B cell (primary cell): Measurements from ENCODE around the gene CENPP. TPM values are rescaled to one million over a fixed set of nuclear protein-coding genes. Genes with fewer than 3 reads are reported as not detected.

Source experiments
- ATAC-seq: fragments of 200-7000 bp; cut with Tn5 transposase; one replicate; pipeline ENCODE4 v1.10.0; 2021; ENCODE audit warnings: low read depth, mild to moderate bottlenecking, moderate number of reproducible peaks, moderate library complexity
- CTCF ChIA-PET: fragments of 350-600 bp; sonication (Branson Sonifier 250); formaldehyde crosslinking; loops from one replicate; lab custom pipeline; 2021; ENCODE audit warnings: antibody characterized with exemption, inconsistent platforms; lab: Charles Lee
- POLR2A ChIA-PET: fragments of 350-600 bp; sonication (Branson Sonifier 250); formaldehyde crosslinking; loops from one replicate; lab custom pipeline; 2021; ENCODE audit warnings: antibody characterized with exemption; lab: Charles Lee
- DNase-seq: peaks from one replicate; pipeline ENCODE4 v3.0.0; 2013
- H2AFZ ChIP-seq: 2 replicates; pipeline ENCODE4 v1.6.1; 2012; ENCODE audit warnings: mild to moderate bottlenecking, low read depth, low read length; ENCODE audit not compliant: insufficient read depth, poor library complexity, severe bottlenecking
- H3K27ac ChIP-seq, 2 donors: 1 replicate in 1 of 2; 2 replicates in 1 of 2; pipeline ENCODE4 v1.5.1; 2012 to 2013; ENCODE audit warnings: low read length in 2 of 2, mild to moderate bottlenecking in 2 of 2, moderate library complexity in 1 of 2
- H3K27me3 ChIP-seq, 4 experiments: fragments of 200-600 bp in 1 of 4; sonication (generic) in 1 of 4; replicated peaks in 1 of 4; 1 replicate in 2 of 4; 2 replicates in 2 of 4; pipeline versions ENCODE4 v1.6.1 to v1.7.0; 2013 to 2016; ENCODE audit warnings: low read length in 3 of 4, mild to moderate bottlenecking in 2 of 4, mixed read lengths in 1 of 4, moderate library complexity in 1 of 4; ENCODE audit not compliant: insufficient read depth in 4 of 4, control insufficient read depth in 3 of 4; ENCODE audit errors: control extremely low read depth in 1 of 4
- H3K36me3 ChIP-seq, 2 experiments: replicated peaks in 1 of 2; 1 replicate in 1 of 2; 2 replicates in 1 of 2; pipeline versions ENCODE4 v1.6.1 to v1.7.1; 2013; ENCODE audit warnings: low read length in 1 of 2; ENCODE audit not compliant: insufficient read depth in 2 of 2, control insufficient read depth in 1 of 2; ENCODE audit errors: control extremely low read depth in 1 of 2, extremely low read depth in 1 of 2
- H3K4me1 ChIP-seq, 2 donors: fragments of 200-600 bp in 1 of 2; sonication (generic) in 1 of 2; 1 replicate in 1 of 2; 2 replicates in 1 of 2; pipeline versions ENCODE4 v1.5.1 to v1.6.1; 2013 to 2017; ENCODE audit warnings: low read length in 2 of 2; ENCODE audit not compliant: control insufficient read depth in 2 of 2, insufficient read depth in 2 of 2
- H3K4me2 ChIP-seq: replicated peaks from 2 replicates; pipeline ENCODE3; 2012; ENCODE audit warnings: mild to moderate bottlenecking, low read depth, low read length; ENCODE audit not compliant: poor library complexity, severe bottlenecking
- H3K4me3 ChIP-seq, 5 experiments: fragments of 200-600 bp in 1 of 5; sonication (generic) in 1 of 5; 1 replicate in 3 of 5; 2 replicates in 2 of 5; pipeline versions ENCODE4 v1.5.1 to v1.7.0; 2011 to 2016; ENCODE audit warnings: low read length in 4 of 5, mild to moderate bottlenecking in 4 of 5, low read depth in 2 of 5, control low read depth in 1 of 5, moderate library complexity in 1 of 5; ENCODE audit not compliant: insufficient read depth in 1 of 5; ENCODE audit errors: control extremely low read depth in 1 of 5, extremely low read depth in 1 of 5
- H3K79me2 ChIP-seq: fragments of 200-600 bp; sonication (generic); one replicate; pipeline ENCODE4 v1.6.0; 2016; ENCODE audit warnings: low read length; ENCODE audit not compliant: control insufficient read depth, insufficient read depth
- H3K9ac ChIP-seq: fragments of 200-600 bp; sonication (generic); 2 replicates; pipeline ENCODE4 v1.6.1; 2017; ENCODE audit warnings: mild to moderate bottlenecking, low read length, moderate library complexity
- H3K9me3 ChIP-seq, 3 donors: one replicate each; pipeline versions ENCODE4 v1.6.1 to v1.7.1; 2013; ENCODE audit warnings: low read length in 2 of 3; ENCODE audit not compliant: control insufficient read depth in 2 of 3, insufficient read depth in 1 of 3; ENCODE audit errors: control extremely low read depth in 1 of 3
- H4K20me1 ChIP-seq: 2 replicates; pipeline ENCODE4 v1.6.0; 2012; ENCODE audit warnings: mild to moderate bottlenecking, low read length; ENCODE audit not compliant: insufficient read depth, control insufficient read depth, poor library complexity, severe bottlenecking
- H3K27ac Mint-ChIP-seq: one replicate; pipeline ENCODE4 v1.8.0; 2021; ENCODE audit warnings: mixed read lengths
- H3K27me3 Mint-ChIP-seq: one replicate; pipeline ENCODE4 v1.8.0; 2021; ENCODE audit warnings: mixed read lengths
- H3K4me1 Mint-ChIP-seq: one replicate; pipeline ENCODE4 v1.8.0; 2021; ENCODE audit warnings: mixed read lengths
- H3K4me3 Mint-ChIP-seq: one replicate; pipeline ENCODE4 v1.8.0; 2021; ENCODE audit warnings: mixed read lengths
- H3K9me3 Mint-ChIP-seq: one replicate; pipeline ENCODE4 v1.8.0; 2022; ENCODE audit warnings: mixed read lengths; ENCODE audit not compliant: insufficient read depth
- EZH2 ChIP-seq: IDR thresholded peaks from 2 replicates; pipeline ENCODE4 v1.6.1; 2012; ENCODE audit warnings: borderline replicate concordance, low read depth, mild to moderate bottlenecking, moderate library complexity, low read length; ENCODE audit not compliant: insufficient read depth, poor library complexity, severe bottlenecking
- WGBS: methylation state at CpG from one replicate; pipeline ENCODE4 v1.1.5; 2013; ENCODE audit warnings: missing lambda C conversion rate; ENCODE audit not compliant: insufficient coverage; 5-methylcytosine and 5-hydroxymethylcytosine counted together
- intact Hi-C: fragments of 100-400 bp; cut with micrococcal nuclease; formaldehyde crosslinking; loops from one replicate; pipeline ENCODE4 v1.10.0; 2022
- polyA plus RNA-seq: library from polyadenylated mRNA; depleted of rRNA; stranded (reverse); fragments of >200 nt; gene quantifications from 2 replicates; pipeline ENCODE4 v1.2.3, GENCODE V29; 2012
- total RNA-seq, 2 donors: library from RNA; stranded (reverse); fragments of 120-200 nt in 1 of 2; gene quantifications; 1 replicate in 1 of 2; 2 replicates in 1 of 2; pipeline versions ENCODE4 v1.2.3 to v1.2.4, GENCODE V29; 2013 to 2022
- TF ChIP-seq, protein P1 (sequence below): fragments of 200-600 bp; IDR thresholded peaks from one replicate; pipeline ENCODE4 v1.8.0; 2022; ENCODE audit warnings: antibody characterized with exemption, mild to moderate bottlenecking

Gene CENPP
- total and polyA plus RNA-seq, 2 donors (not counting 1 experiment from before 2014, with no cell fraction given) = 1.4 to 6.2 TPM

DNA sequence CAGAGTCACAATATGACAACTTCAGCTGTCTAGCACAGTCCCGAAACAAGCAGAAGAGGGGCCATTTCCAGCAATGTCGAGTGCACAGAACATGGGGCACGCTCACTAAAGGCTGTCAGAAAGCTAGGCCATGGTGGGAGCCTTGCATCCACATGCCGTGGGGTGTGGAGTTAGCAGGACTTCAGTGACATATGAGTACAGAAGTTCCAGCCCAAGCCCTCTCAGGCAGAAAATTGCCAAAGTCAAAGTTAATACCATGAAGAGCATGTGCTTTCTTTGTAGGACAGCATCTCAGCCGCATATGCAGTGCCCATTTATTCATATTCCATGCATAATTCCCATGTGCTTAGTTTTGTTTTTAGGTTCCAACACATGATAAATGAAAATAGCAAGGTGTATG, 183.3 kb downstream of the CENPP start:
- H3K4me1 ChIP-seq = no peaks in the 10 kb centered on the region
- no peaks in the 10 kb centered on the region for H4K20me1 ChIP-seq
- TF ChIP-seq, protein P1, sequence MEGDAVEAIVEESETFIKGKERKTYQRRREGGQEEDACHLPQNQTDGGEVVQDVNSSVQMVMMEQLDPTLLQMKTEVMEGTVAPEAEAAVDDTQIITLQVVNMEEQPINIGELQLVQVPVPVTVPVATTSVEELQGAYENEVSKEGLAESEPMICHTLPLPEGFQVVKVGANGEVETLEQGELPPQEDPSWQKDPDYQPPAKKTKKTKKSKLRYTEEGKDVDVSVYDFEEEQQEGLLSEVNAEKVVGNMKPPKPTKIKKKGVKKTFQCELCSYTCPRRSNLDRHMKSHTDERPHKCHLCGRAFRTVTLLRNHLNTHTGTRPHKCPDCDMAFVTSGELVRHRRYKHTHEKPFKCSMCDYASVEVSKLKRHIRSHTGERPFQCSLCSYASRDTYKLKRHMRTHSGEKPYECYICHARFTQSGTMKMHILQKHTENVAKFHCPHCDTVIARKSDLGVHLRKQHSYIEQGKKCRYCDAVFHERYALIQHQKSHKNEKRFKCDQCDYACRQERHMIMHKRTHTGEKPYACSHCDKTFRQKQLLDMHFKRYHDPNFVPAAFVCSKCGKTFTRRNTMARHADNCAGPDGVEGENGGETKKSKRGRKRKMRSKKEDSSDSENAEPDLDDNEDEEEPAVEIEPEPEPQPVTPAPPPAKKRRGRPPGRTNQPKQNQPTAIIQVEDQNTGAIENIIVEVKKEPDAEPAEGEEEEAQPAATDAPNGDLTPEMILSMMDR = no peak
- no peak for TF ChIP-seq EZH2
- H3K27ac ChIP-seq = no peak overlapping the region
- no peak overlapping the region for H3K4me2 ChIP-seq
- no peaks in the 10 kb centered on the region for H3K27me3 ChIP-seq
- no peak overlapping the region for H3K4me3 ChIP-seq
- no peak overlapping the region for H3K27ac Mint-ChIP-seq
- H3K79me2 ChIP-seq = no peaks in the 10 kb centered on the region
- no peak overlapping the region for H2AFZ ChIP-seq
- H3K36me3 ChIP-seq = no peaks in the 10 kb centered on the region
- H3K4me3 Mint-ChIP-seq = no peak overlapping the region
- CTCF ChIA-PET = no interaction called here
- 100% methylated on average over 4 of the region's 5 CpGs for WGBS
- intact Hi-C loops = no loop called here
- DNase-seq (no peak), ATAC-seq (no peak)
- no peak overlapping the region for H3K9ac ChIP-seq
- no peaks in the 10 kb centered on the region for H3K9me3 ChIP-seq
- H3K4me1 Mint-ChIP-seq = peaks cover 6% of the 10 kb centered on the region
- no peaks in the 10 kb centered on the region for H3K27me3 Mint-ChIP-seq
- POLR2A ChIA-PET = no interaction called here
- H3K9me3 Mint-ChIP-seq = no peaks in the 10 kb centered on the region

DNA sequence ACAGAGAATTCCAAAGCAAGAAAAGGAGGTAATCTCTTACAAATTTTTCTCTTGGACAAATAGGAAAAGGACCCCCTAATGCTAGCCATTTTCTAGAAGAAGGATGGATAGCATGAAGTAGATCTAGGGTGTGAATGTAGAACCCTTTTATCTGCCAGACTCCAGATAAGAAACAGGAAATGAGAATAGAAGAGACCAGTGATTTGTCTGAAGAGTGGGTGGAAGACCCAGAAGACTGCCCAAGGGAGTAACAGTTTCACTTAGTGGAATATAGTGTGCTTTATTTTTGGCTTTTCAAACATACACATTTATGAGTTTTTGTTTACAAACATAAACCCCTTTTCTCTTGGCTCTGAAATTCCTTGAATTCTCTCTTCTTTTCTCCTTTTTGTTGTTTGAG, 185.0 kb downstream of the CENPP start:
- Histone ChIP-seq H3K9ac (no peak overlapping the region), H3K36me3 (no peaks in the 10 kb centered on the region), H3K27ac (no peak overlapping the region), H3K4me1 (no peaks in the 10 kb centered on the region), H2AFZ (no peak overlapping the region), H3K9me3 (no peaks in the 10 kb centered on the region), H4K20me1 (no peaks in the 10 kb centered on the region), H3K4me2 (no peak overlapping the region), H3K27me3 (no peaks in the 10 kb centered on the region), H3K4me3 (no peak overlapping the region), H3K79me2 (no peaks in the 10 kb centered on the region)
- ATAC-seq (no peak), DNase-seq (no peak)
- Mint-ChIP-seq H3K4me1 (peaks cover 6% of the 10 kb centered on the region), H3K27ac (no peak overlapping the region), H3K27me3 (no peaks in the 10 kb centered on the region), H3K9me3 (no peaks in the 10 kb centered on the region), H3K4me3 (no peak overlapping the region)
- intact Hi-C loops = no loop called here
- ChIA-PET CTCF (no interaction called here), POLR2A (no interaction called here)
- TF ChIP-seq EZH2 = no peak
- TF ChIP-seq, protein P1 = no peak
